Central memory CD4-positive, alpha-beta T cell (primary cell): ENCODE results near the gene TMEM161B.
"Not testable (repeated sequence)": the region's sequence is repeated elsewhere in the genome, so short reads cannot be mapped to it uniquely, and the experiment has no call there.

ENCODE experiments used
- DNase-seq: peaks from one replicate; pipeline ENCODE4 v3.0.0; 2022
- total RNA-seq, 3 experiments: gene quantifications; one replicate each; lab custom pipeline; 2026; lab: John Stamatoyannopoulos, UW

TMEM161B gene
- total RNA-seq: 41.5 to 67.1 (median 52.0) reads per million in 3 experiments

- DNase-seq: peak; percentile 97
Observed at GRCh38 chr5:88268385-88269184, at the start of gene TMEM161B. TMEM161B (minus strand) TSS chr5:88268845; CDS start chr5:88268723, 122 bp downstream.

DNA sequence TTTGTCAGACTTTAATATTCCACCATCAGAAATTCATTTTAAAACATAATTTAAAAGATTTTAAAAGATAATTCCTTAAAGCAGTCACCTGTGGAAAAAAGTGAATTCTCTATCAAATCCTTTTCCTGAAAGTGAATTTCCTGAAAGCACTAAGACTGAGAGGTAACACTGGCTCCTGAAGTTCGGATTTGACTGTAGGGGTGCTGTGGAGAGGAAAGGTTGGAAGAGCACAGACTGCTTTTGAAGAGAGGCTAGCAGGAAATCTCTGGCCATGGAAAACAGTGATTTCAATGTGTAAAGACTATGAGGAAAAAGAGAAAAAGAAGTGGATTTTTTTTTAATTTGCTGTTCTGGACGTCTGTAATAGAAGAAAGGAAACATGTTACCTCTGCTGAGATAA, 35.7 kb upstream of the TMEM161B start:
- DNase-seq: no peak

DNA sequence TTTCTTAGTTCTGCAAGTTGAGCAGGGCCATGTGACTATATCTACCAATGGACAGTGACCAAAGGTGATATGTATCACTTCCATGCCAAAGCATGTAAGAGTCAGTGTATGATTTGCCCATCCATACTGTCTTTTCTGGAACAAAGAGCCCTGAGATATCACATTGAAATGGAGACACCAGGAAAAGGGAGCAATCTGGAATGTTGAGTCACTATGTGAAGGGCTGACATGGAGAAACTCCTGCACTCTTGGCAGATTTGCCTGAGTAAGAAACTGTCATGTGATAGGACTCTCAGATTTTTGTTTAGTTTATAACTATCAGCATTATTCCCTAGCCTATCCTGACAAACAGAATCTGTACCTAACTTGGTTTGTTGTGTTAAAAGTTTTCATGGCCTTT, 29.8 kb upstream of the TMEM161B start:
- DNase-seq: no peak

GRCh38 chr5:88290801-88291200, 22.2 kb upstream of the TMEM161B start:
- no peak for DNase-seq

DNA sequence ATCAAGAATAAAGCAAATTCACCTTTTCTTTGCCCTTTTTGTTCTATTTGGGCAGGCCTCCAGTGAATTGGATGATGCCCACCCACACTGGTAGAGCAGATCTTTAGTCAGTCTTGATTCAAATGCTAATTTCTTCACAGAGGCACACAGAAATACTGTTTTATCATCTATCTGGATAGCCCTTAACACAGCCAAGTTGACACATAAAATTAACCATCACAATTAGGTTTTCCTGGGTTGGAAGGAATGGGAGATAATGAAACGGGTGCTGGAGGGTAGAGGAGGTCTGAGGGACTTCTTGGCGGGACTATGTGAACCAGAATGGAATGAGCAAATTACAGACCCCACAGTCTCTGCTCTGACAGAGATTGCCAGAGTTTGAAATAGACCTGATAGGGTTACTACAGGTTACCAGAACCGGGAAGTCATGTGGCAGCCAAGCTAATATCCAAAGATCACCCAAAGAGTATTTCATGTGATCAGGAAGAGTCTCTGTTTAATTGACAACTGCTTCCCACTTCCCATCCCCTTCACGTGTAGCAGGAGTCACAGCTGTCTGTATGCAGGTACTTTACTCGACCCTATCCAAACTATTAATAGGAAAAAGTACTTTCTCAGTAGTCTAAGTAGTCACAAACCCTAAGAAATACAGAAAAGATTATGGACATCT, 20.0 kb upstream of the TMEM161B start:
- DNase-seq: no peak

- DNase-seq: no peak
Observed at GRCh38 chr5:88287846-88288527, 19.3 kb upstream of the TMEM161B start.

DNA sequence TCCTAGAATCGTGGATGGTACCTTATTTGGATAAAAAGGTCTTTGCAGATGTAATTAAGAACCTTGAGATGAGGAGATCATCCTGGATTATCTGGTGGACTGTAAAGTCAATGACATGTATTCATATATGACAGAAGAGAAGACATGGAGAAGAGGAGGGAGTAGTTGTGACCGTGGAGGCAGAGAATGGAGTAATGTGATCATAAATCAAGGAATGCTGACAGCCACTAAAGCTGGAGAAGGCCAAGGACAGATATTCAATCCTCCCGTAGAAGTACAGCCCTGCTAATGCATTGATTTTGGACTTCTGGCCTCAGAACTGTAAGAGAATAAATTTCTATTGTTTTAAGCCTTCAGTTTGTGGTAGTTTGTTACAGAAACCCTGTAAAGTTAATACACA, 18.7 kb upstream of the TMEM161B start:
- no peak for DNase-seq

- DNase-seq: no peak
Observed at GRCh38 chr5:88283690-88284089, 15.0 kb upstream of the TMEM161B start.

DNA sequence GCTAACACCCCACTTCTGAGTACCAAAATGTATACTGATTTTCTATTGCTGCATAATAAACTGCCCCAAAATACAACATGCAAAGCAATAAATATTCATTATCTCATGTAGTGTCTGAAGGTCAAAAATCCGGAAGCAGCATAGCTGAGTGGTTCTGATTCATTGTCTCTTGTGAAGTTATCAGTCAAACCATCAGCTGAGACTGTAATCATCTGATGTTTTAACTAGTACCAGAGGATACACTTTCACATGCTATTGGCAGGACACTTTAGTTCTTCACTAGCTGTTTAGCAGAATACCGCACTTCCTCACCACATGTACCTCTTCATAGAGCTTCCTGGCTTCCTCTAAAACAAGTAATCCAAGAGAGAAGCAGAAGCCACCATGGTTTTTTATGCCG, 12.7 kb upstream of the TMEM161B start:
- no peak for DNase-seq

DNA sequence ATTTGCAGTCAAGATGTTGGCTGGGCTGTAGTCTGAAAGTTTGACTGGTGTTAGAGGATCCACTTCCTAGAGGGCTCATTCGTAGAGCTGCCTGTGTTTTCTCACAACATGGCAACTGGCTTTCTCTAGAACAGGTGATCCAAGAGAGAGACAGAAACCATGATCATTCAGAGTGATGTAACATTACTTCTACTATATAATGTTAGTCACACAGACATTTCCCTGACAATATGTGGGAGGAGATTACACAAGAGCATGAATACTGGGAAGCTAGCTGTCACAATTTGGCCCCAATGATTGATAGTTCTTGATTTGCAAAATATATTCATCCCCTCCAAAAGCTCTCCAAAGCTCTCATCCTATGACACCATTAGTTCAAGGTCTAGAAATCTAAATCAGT, 10.9 kb upstream of the TMEM161B start:
- DNase-seq: no peak

DNA sequence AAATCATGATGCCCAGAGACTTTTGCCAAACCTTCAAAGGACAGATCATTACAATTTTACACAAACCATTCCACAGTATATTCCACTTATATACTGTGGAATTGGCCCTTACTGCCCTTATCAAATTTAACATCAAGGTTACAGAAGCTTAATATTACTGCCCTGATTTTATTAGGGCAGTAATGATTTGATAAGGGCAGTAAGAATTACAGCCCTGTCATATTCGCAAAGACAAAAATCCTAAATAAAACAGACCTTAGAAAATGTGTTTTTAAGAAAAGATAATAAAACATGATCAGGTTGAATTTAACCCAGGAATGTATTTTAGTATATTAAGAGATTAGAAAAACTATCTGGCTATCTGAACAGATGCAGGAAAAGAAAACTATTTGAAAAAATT, 7.7 kb upstream of the TMEM161B start:
- no peak for DNase-seq

GRCh38 chr5:88275581-88275980, 6.9 kb upstream of the TMEM161B start:
- no peak for DNase-seq

DNA sequence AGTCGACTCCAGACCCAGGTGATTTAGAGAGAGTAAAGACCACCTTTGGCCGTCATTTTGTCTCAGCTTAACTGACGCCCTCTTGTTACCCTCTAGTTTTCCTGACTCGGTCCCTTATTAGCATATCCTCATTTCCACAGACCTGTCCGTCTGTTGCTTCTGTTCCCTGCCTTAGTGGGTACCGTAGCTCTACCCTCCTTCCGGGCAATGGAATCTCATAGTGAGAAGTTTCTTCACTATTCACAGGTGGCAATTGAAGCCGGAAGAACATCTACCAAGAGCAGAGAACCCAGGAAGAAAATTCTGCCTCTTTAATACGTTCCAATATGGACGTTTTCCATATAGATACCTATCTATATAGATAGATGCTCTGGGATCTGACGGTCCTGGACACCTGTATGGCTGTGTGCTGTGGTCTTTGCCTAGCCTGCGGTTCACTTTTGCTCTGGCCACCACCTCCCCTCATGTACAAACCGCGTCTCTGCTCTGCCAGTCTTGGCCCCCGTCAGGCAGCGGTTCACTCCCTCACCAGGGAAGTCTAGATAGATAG, 652 bp upstream of the TMEM161B start:
- no peak for DNase-seq

- not testable (repeated sequence) for DNase-seq
Observed at GRCh38 chr5:88264565-88264964, 4.1 kb downstream of the TMEM161B start.

DNA sequence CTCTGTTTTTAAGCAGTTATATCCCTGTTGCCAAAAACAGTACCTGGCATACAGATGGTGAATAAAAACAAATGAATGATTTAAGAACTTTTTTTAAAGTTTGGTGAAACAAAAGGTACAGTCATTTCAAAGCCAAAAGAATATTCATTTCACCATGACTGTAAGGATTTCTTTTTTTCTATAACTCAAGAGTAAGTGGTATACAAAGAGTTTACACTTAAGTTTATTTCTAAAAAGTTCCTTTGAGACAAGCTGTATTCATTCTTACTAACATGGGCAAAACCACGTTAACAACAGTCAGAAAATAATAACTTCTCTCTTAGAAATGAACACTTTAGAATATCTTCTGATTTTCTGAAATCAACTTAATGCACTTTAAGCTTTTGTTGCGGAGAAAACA, 5.3 kb downstream of the TMEM161B start:
- no peak for DNase-seq

DNA sequence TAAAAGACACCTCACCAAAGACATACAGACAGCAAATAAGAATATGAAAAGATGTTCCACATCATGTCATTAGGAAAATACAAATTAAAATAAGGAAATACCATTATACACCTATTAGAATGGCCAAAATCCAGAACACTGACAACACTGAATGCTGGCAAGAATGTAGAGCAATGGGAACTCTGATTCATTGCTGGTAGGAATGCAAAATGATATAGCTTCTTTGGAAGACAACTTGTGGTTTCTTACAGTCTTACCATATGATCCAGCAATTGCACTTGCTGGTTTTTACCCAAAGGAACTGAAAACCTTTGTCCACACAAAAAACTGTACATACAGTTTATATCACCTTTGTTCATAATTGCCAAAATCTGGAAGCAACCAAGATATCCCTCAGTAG, 6.5 kb downstream of the TMEM161B start:
- no peak for DNase-seq

- no peak for DNase-seq
Observed at GRCh38 chr5:88258636-88259035, 10.0 kb downstream of the TMEM161B start.

DNA sequence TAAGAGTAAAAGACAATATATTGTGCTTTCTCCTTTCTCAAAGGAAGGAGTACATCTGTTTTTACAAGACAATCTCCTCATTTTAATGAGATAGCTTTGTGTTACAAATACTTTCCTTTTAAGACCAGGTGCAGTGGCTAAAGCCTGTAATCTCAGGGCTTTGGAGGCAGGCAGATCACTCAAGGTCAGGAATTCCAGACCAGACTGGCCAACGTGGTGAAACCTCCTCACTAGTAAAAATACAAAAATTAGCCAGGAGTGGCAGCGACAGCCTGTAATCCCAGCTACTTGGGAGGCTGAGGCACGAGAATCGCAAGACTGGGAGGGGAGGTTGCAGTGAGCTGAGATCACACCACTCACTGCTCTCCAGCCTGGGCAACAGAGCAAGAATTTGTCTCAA, 11.8 kb downstream of the TMEM161B start:
- no peak for DNase-seq

GRCh38 chr5:88256037-88256436, 12.6 kb downstream of the TMEM161B start:
- DNase-seq: no peak

- DNase-seq: no peak
Observed at GRCh38 chr5:88254320-88254719, 14.3 kb downstream of the TMEM161B start.

GRCh38 chr5:88251048-88251711, 17.5 kb downstream of the TMEM161B start:
- peak; percentile 17 for DNase-seq

DNA sequence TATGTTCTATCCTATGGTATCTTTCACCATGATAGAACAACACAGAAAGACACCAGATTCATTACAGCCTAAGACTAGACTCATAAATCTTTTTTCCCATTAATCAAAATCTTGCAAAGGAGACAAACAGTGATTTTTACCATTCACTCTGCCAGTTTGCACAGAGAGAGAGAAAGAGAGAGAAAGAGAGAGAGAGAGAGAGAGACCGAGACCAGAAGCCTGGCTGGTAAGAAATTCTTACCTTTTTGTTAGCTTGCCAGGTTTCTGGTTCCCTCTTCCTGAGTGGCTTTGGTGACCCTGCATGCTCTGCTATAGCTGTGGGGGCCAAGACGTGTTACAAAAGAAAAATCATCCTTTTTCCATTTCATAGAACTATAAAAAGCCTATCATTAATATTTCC, 18.6 kb downstream of the TMEM161B start:
- no peak for DNase-seq
